SK-N-SH (cell line): Measurements from ENCODE around the gene OR1J2.

Source experiments
- EP300 ChIP-seq, 2 experiments: IDR thresholded peaks; 2 replicates each; pipeline versions ENCODE4 v1.4.0 to v1.6.1; 2012; ENCODE audit warnings: borderline replicate concordance in 1 of 2, low read depth in 1 of 2, low read length in 1 of 2
- JUND ChIP-seq: IDR thresholded peaks from 2 replicates; pipeline ENCODE4 v1.4.0; 2012
- MXI1 ChIP-seq: IDR thresholded peaks from 2 replicates; pipeline ENCODE4 v1.6.1; 2012; ENCODE audit warnings: mild to moderate bottlenecking, low read depth, low read length, improper control_type of control experiment
- NRF1 ChIP-seq: IDR thresholded peaks from 2 replicates; pipeline ENCODE4 v1.6.1; 2012; ENCODE audit warnings: low read depth, mild to moderate bottlenecking, low read length
- POLR2AphosphoS5 ChIP-seq: IDR thresholded peaks from 2 replicates; pipeline ENCODE4 v1.6.1; 2012; ENCODE audit warnings: low read depth, low read length
- RCOR1 ChIP-seq: fragments of 150-350 bp; IDR thresholded peaks from 2 replicates; pipeline ENCODE4 v1.6.1; 2017; ENCODE audit warnings: antibody characterized with exemption, low read length
- SIN3A ChIP-seq: IDR thresholded peaks from 2 replicates; pipeline ENCODE4 v1.6.1; 2012; ENCODE audit warnings: low read depth, mild to moderate bottlenecking, low read length, moderate library complexity, borderline replicate concordance
- SMC3 ChIP-seq: IDR thresholded peaks from 2 replicates; pipeline ENCODE4 v1.6.1; 2012; ENCODE audit warnings: low read depth, low read length, improper control_type of control experiment
- TAF1 ChIP-seq: IDR thresholded peaks from 2 replicates; pipeline ENCODE4 v1.6.1; 2012; ENCODE audit warnings: low read depth, mild to moderate bottlenecking, low read length, moderate library complexity, borderline replicate concordance
- TF ChIP-seq, protein P1 (sequence below): fragments of 200-600 bp; sonication (generic); IDR thresholded peaks from 2 replicates; pipeline ENCODE4 v1.6.1; 2017; ENCODE audit warnings: antibody characterized with exemption, mild to moderate bottlenecking, moderate library complexity
- TF ChIP-seq, protein P2 (sequence below): IDR thresholded peaks from 2 replicates; pipeline ENCODE4 v1.4.0; 2012; ENCODE audit warnings: low read depth

DNA sequence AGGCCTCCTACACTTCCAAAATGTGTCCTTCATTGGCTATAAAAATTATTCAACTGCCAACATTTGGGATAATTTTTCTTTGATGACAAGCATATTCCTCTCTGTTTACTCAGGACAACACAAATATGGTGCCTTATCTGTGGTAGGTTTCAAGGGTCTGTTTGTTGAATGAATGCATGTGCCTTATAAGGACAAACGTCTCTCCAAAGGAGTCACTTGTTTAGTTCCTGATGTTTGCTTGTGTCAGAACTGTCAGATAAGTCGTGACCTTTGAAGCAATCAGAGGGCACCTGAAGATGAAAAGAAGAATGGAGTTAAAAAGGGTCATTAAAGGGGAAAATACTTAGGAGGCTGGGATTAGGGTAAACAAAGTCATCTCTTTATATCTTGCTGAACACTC lies 3.6 kb upstream of the OR1J2 start:
- TF ChIP-seq EP300 (IDR thresholded peaks at IDR 0.05; ENCODE audit: borderline replicate concordance in 1 of 2, low read depth in 1 of 2, low read length in 1 of 2) = no peak
- no peak for TF ChIP-seq RCOR1
- TF ChIP-seq, protein P1, sequence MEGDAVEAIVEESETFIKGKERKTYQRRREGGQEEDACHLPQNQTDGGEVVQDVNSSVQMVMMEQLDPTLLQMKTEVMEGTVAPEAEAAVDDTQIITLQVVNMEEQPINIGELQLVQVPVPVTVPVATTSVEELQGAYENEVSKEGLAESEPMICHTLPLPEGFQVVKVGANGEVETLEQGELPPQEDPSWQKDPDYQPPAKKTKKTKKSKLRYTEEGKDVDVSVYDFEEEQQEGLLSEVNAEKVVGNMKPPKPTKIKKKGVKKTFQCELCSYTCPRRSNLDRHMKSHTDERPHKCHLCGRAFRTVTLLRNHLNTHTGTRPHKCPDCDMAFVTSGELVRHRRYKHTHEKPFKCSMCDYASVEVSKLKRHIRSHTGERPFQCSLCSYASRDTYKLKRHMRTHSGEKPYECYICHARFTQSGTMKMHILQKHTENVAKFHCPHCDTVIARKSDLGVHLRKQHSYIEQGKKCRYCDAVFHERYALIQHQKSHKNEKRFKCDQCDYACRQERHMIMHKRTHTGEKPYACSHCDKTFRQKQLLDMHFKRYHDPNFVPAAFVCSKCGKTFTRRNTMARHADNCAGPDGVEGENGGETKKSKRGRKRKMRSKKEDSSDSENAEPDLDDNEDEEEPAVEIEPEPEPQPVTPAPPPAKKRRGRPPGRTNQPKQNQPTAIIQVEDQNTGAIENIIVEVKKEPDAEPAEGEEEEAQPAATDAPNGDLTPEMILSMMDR = no peak
- TF ChIP-seq JUND = no peak
- no peak for TF ChIP-seq SIN3A
- TF ChIP-seq TAF1 = no peak
- TF ChIP-seq NRF1 = no peak
- TF ChIP-seq POLR2AphosphoS5 = no peak
- no peak for TF ChIP-seq SMC3
- TF ChIP-seq, protein P2, sequence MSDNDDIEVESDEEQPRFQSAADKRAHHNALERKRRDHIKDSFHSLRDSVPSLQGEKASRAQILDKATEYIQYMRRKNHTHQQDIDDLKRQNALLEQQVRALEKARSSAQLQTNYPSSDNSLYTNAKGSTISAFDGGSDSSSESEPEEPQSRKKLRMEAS = no peak
- no peak for TF ChIP-seq MXI1
